CD4-positive, alpha-beta T cell treated with Interleukin-4 for 1 hour (primary cell): Measurements from ENCODE around the gene MBNL2.

ENCODE experiments used
- DNase-seq, 2 donors: peaks; one replicate each; pipeline ENCODE4 v3.0.0-alpha.2; 2020 to 2022

Gene MBNL2

DNA sequence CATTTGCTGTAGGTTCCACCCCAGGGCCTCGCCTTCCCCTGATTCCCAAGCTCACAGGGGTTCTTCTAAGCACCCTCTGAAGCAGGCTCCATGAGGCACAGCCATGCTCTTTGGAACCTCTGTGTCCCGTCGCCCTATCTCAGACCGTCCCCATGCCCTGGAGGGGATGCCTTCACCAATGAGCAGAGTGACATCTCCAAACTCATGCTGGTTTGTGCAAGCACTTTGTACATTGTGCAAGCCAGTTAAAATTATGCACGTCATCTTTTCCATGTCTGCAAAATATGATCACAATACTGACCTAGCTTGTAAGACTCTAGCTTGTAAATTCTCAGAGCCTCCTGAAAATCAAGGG, 165.3 kb downstream of the MBNL2 start:
- peak in 1 of 2 donors; percentile 14 for DNase-seq

GRCh38 chr13:97387890-97388289, 165.8 kb downstream of the MBNL2 start:
- no peak for DNase-seq

DNA sequence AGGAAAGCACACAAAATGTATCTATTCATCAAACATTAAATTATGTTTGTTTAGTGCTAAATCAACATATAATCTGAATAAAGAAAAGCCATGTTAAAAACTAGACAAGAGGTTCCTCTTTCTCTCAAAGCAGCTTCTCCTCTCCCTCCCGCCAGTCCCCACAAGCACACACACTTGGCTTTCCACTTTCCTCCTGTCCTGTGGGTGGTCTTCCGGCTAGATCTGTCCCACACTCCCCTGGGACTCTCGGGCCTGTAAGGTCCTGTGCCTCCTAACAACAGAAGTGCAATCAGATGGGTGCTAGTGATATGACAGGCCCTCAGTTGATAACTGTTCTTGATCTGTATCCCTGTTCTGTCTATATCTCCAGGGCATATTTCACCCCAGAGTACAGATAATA, 166.2 kb downstream of the MBNL2 start:
- DNase-seq = no peak

DNA sequence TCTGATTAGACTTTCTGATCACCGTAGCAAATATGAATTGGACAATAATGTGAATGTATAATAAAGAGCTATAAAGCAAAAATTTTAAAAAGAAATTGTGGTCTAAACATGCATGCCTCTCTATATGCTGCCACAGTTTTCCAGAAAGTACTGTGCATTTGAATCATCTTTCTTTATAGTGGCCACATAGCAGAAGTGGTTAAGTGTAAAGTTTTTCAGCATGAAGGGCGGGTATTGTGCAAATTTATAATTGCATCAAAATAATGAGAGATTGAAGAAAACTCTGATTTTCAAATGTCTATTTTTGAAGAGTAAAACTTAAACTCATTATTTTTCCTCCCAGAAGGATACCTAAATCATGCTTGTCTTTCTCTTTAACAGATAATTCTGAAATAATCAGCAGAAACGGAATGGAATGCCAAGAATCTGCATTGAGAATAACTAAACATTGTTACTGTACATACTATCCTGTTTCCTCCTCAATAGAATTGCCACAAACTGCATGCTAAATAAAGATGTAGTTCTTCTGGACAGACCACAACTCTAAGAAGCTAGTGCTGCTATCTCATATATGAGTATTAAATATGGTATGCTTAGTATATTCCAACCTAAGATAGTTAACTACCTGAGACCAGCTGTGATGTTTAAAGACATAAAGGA, 168.9 kb downstream of the MBNL2 start:
- DNase-seq = no peak

- DNase-seq = no peak
Observed at GRCh38 chr13:97392020-97392419, 169.9 kb downstream of the MBNL2 start.

DNA sequence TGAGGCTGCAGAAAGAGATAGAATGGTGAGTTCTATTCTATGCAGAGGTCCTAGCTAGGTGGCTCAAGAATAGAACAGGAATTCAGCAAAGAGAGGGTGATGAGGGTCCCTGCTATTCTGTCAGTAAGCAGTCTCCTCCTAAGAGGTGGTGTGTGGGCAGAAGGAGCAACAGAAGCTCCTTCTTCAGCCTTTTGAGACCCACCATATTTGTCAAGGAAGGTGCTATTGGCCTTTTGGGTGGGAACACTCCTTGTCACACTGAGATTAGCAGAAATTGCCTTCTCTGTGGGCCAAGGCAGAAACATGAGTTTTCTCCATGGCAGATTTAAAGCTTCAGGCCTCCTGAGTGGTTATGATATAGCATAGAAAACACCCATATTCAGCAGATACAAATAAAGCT, 172.4 kb downstream of the MBNL2 start:
- DNase-seq = no peak

- DNase-seq = no peak
Observed at GRCh38 chr13:97395447-97396136, 173.5 kb downstream of the MBNL2 start.

DNA sequence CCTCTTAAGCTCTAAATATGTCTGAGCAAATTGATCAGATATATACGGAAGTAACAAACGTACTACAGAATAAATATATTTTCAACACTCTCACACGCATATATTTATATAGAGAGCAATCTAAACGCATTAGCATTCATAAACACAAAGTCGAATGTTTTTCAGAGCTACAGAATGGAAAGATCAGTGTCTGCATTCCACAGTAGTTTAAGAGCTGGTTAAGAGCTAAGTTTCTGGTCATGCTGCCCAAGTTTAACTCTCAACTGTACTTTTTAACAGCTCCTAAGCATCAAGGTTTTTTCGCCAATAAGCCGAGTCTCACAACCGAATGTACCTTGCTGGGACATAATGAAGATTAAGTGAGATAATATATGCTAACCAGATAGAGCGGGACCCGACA, 175.1 kb downstream of the MBNL2 start:
- DNase-seq = no peak

- DNase-seq = no peak
Observed at GRCh38 chr13:97401421-97401820, 179.3 kb downstream of the MBNL2 start.

DNA sequence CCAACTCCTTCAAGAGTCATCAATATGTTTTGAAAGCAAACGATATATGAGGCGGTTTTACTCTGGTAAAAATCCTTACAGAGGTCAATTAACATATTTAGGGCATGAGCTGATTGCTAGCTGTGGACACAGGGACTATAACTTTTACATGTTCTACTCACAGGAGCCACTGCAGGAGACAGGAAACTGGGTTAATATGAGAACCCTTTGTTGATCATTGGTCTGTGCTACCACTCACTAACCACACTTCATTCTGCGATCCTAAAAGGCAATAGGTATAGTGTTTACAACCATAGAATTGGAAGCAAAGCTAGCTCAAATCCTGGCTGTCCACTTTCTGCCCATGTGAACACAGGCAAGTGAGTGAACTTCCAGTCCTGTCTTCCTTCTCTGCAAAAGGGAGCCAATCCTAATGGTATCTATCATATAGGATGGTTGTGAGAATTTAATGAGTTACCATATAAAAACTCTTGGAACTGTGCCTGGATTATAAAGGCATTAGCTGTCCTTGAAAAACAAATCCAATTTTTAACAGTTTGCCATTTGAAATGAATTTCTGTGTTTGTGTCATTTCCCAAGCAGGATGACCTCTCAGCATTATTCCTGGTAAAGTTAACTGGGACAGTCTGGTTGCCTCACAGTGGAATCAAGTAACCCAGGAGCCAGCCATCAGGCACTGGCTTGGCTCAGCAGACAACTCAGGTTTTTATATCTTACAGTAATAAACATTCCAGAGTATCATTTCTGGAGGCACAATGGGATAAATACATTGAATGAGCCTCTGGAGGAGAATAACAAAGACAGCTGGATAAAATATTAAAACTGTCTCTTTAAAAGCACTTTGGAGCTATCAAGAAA, 182.0 kb downstream of the MBNL2 start:
- DNase-seq = no peak

- DNase-seq = no peak
Observed at GRCh38 chr13:97407540-97407939, 185.4 kb downstream of the MBNL2 start.

DNA sequence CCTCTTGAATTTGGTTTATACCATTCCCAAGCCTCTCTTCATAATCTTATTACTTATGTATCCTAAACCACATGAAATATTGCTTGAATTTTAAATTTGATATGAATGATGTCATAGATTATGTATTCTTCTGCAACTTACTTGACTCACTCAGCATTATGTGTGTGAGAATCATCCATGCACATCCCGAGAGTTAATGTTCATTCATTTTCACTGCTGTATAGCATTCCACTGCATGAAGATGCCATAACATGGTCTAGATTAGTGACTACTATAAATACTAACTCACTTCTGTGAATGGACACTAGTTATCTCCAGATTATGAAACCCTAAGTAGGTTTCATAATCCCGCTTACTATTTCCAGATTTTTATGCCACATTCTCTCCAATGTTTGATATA, 186.8 kb downstream of the MBNL2 start:
- no peak for DNase-seq

DNA sequence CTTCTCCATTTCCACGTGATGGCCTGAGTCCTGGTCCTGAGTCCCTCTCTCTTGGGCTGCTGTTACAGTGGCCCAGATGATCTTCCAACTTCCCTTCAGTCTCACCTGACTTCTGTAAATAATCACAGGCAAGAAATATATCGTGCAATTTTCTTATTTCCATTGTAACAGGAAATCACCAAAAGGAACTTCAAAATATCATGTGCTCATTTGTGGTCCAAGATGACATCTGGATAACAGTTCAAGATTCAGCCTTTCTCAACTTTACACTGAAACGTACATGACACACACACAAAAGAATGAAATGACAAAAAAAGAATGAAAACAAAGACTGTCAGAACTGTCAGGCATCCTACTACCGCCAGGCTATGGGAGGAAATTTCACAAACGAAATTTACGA, 189.9 kb downstream of the MBNL2 start:
- DNase-seq = no peak

- no peak for DNase-seq
Observed at GRCh38 chr13:97413694-97414093, 191.6 kb downstream of the MBNL2 start.

GRCh38 chr13:97414392-97414791, 192.3 kb downstream of the MBNL2 start:
- no peak for DNase-seq

DNA sequence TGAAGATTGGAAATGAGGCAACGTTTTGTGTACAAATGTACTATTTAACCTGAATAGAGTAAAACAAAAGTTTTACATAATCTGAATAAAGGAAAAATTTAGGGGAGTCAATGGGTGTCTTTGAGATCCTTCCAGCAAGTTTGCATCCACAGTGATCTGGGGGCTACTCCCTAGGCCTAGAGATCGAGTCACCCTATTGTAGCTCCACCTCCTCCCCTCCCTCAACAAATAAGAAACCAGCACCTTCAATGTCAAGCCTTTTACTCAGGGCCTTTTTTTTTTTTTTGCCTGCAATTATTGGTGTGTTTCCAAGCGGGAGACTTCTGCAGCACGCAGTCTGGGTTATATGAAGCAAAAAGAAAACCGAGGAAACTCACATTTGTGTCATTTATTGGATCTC, 195.6 kb downstream of the MBNL2 start:
- no peak for DNase-seq

- DNase-seq = no peak
Observed at GRCh38 chr13:97422118-97423054, 200.3 kb downstream of the MBNL2 start.

GRCh38 chr13:97423300-97424045, 201.3 kb downstream of the MBNL2 start:
- DNase-seq = no peak

GRCh38 chr13:97425590-97425989, 203.5 kb downstream of the MBNL2 start:
- no peak for DNase-seq

DNA sequence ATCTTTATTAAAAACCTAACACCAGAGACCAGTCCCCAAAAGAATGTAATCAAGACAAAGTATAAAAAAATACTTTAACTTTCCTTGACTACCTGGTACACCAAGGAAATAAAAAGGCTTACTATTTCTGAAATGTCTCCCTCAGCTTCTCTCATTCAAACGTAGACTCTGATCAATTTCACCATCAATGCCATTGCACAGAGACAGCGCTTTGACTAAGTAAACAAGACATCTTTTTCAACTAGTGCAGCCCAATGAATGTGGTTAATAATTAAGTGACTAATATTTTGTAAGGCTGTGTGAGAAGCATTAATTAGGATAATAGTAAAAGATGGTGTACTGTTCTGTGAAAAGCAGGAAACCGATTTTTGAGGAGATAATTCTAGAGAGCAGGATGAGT, 204.6 kb downstream of the MBNL2 start:
- DNase-seq = no peak

- no peak for DNase-seq
Observed at GRCh38 chr13:97429681-97430081, 207.5 kb downstream of the MBNL2 start.

DNA sequence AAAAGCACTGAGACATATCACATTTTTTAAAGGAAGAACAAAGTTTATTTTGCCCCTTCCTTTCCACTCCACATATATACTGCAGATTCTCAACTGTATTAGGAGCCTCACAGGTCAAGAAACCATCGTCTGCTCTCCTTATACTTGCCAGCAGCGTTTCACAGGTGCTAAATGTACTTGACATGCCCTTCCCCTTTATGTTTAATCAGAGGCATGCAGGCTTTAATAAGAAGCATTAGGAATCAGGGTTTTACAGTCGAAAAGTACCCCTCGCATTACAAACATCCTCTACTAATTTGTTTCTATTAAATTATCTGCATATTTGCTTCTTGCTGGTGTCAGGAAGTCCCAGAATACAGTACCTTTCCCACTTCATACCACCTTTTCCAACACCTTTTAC, 208.2 kb downstream of the MBNL2 start:
- no peak for DNase-seq
